ENCODE results near the gene PRRC2C. TPM values are rescaled to one million over a fixed set of nuclear protein-coding genes. Genes with fewer than 3 reads are reported as not detected.

Gene PRRC2C
- total RNA-seq = 103 TPM

GRCh38 chr1:171485375-171486047 is at the start of gene PRRC2C:
Gene PRRC2C (plus strand): TSS chr1:171485530. CDS start chr1:171512089, 26,559 bp downstream.

DNA sequence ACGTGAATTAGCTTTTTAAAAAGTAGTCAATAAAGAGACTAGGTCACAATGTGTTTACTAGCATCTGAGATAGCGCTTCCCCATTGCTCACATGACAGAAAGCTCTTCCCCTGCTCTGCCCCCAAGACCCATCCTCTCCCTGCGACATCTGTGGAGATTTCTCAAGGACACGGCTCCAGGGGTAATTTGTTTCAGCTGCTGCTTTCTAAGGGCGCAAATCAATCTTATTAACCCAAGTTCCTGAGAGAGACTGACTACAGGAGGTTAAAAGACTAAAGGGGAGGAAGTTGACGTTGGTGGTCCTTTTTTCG is 136.8 kb downstream of the PRRC2C start, which contains the start of gene MYOCOS:
TSS of gene MYOCOS (plus strand) at position 92 of the 311 bp plus-strand sequence. CDS start 1,641 bp downstream, outside the sequence.

Other genes with a start within 250 kb of the PRRC2C start
- gene FMO1, start 237.0 kb upstream of the PRRC2C start, total RNA-seq = 11.7 TPM
- gene FMO4, start 171.3 kb upstream of the PRRC2C start, total RNA-seq = 5.7 TPM
- not detected for gene MYOCOS, start 136.7 kb downstream of the PRRC2C start, total RNA-seq
- gene MYOC, start 167.2 kb downstream of the PRRC2C start, total RNA-seq = 1.8 TPM

Measured in camera-type eye (tissue), 1 donor.